ENCODE measurements around the gene BZW2. TPM values are rescaled to one million over a fixed set of nuclear protein-coding genes. Genes with fewer than 3 reads are reported as not detected.

The BZW2 gene
- total and polyA plus RNA-seq, 9 donors = 17.2 to 41.0 (median 22.5) TPM

- Histone ChIP-seq H3K36me3 (no peaks in the 10 kb centered on the region), H3K4me3 (no peak overlapping the region), H3K4me1 (ENCODE audit: insufficient read depth) (no peaks in the 10 kb centered on the region), H3K27ac (no peak overlapping the region), H3K27me3 (no peaks in the 10 kb centered on the region), H3K9me3 (no peaks in the 10 kb centered on the region)
- intact Hi-C loops (cut with DNase I) = loop anchor here in 1 of 4 donors (5.0 kb wide), 1 partner anchor 220 kb away; no protein-coding TSS in a partner anchor
- 76 to 86% (median 80%) methylated on average over 8 of the region's 8 CpGs for WGBS, 3 donors
- no peak for DNase-seq
- no peak for TF ChIP-seq EP300 (IDR thresholded peaks at IDR 0.05)
- no peak for TF ChIP-seq POLR2A (IDR thresholded peaks at IDR 0.05)
Measured at GRCh38 chr7:16697507-16698199, 51.7 kb downstream of the BZW2 start.

- 73 to 81% (median 76%) methylated on average over 3 of the region's 3 CpGs for WGBS, 3 donors
- Histone ChIP-seq H3K27ac (no peak overlapping the region), H3K36me3 (no peaks in the 10 kb centered on the region), H3K4me1 (ENCODE audit: insufficient read depth) (no peaks in the 10 kb centered on the region), H3K4me3 (no peak overlapping the region), H3K9me3 (no peaks in the 10 kb centered on the region), H3K27me3 (no peaks in the 10 kb centered on the region)
- intact Hi-C loops (cut with DNase I) = loop anchor here in 1 of 4 donors (5.0 kb wide), 1 partner anchor 219 kb away; no protein-coding TSS in a partner anchor
- no peak for DNase-seq
- TF ChIP-seq CTCF (IDR thresholded peaks at IDR 0.05) = no peak
- TF ChIP-seq EP300 (IDR thresholded peaks at IDR 0.05) = no peak
- TF ChIP-seq POLR2A (IDR thresholded peaks at IDR 0.05) = no peak
Measured at GRCh38 chr7:16698200-16698905, 52.4 kb downstream of the BZW2 start.

- H3K27me3 ChIP-seq = no peaks in the 10 kb centered on the region
- no peaks in the 10 kb centered on the region for H3K36me3 ChIP-seq
- intact Hi-C loops (cut with DNase I) = no loop called here
- H3K4me3 ChIP-seq = no peak overlapping the region
- H3K27ac ChIP-seq = no peak overlapping the region
- H3K9me3 ChIP-seq = no peaks in the 10 kb centered on the region
- DNase-seq = no peak
- no peaks in the 10 kb centered on the region for H3K4me1 ChIP-seq (ENCODE audit: insufficient read depth)
- no peak for TF ChIP-seq POLR2A (IDR thresholded peaks at IDR 0.05)
- no peak for TF ChIP-seq CTCF (IDR thresholded peaks at IDR 0.05)
- no peak for TF ChIP-seq EP300 (IDR thresholded peaks at IDR 0.05)
Measured at GRCh38 chr7:16702441-16702840, 56.5 kb downstream of the BZW2 start.

GRCh38 chr7:16708511-16708910 lies 62.5 kb downstream of the BZW2 start:
- TF ChIP-seq CTCF (IDR thresholded peaks at IDR 0.05) = no peak
- 85 to 90% (median 88%) methylated on average over 4 of the region's 4 CpGs for WGBS, 3 donors

GRCh38 chr7:16708980-16709379 lies 63.0 kb downstream of the BZW2 start:
- 64 to 90% (median 82%) methylated on average over 3 of the region's 3 CpGs for WGBS, 3 donors
- TF ChIP-seq CTCF (IDR thresholded peaks at IDR 0.05) = no peak
- TF ChIP-seq EP300 (IDR thresholded peaks at IDR 0.05) = no peak
- TF ChIP-seq POLR2A (IDR thresholded peaks at IDR 0.05) = no peak
- H3K27ac ChIP-seq = no peak overlapping the region
- H3K4me3 ChIP-seq = no peak overlapping the region
- no peaks in the 10 kb centered on the region for H3K36me3 ChIP-seq
- no peaks in the 10 kb centered on the region for H3K4me1 ChIP-seq (ENCODE audit: insufficient read depth)
- no peaks in the 10 kb centered on the region for H3K9me3 ChIP-seq
- intact Hi-C loops (cut with DNase I) = no loop called here
- no peaks in the 10 kb centered on the region for H3K27me3 ChIP-seq
- no peak for DNase-seq

More at GRCh38 chr7:16708511-16708910, 62.5 kb downstream of the BZW2 start:
- H3K9me3 ChIP-seq = no peaks in the 10 kb centered on the region
- intact Hi-C loops (cut with DNase I) = no loop called here
- H3K36me3 ChIP-seq = no peaks in the 10 kb centered on the region
- no peaks in the 10 kb centered on the region for H3K27me3 ChIP-seq
- no peak overlapping the region for H3K27ac ChIP-seq
- no peak overlapping the region for H3K4me3 ChIP-seq
- no peaks in the 10 kb centered on the region for H3K4me1 ChIP-seq (ENCODE audit: insufficient read depth)
- no peak for DNase-seq
